ENCODE measurements around the gene CDC42EP4.
"Not testable (repeated sequence)": the region's sequence is repeated elsewhere in the genome, so short reads cannot be mapped to it uniquely, and the experiment has no call there.

The CDC42EP4 gene

DNA sequence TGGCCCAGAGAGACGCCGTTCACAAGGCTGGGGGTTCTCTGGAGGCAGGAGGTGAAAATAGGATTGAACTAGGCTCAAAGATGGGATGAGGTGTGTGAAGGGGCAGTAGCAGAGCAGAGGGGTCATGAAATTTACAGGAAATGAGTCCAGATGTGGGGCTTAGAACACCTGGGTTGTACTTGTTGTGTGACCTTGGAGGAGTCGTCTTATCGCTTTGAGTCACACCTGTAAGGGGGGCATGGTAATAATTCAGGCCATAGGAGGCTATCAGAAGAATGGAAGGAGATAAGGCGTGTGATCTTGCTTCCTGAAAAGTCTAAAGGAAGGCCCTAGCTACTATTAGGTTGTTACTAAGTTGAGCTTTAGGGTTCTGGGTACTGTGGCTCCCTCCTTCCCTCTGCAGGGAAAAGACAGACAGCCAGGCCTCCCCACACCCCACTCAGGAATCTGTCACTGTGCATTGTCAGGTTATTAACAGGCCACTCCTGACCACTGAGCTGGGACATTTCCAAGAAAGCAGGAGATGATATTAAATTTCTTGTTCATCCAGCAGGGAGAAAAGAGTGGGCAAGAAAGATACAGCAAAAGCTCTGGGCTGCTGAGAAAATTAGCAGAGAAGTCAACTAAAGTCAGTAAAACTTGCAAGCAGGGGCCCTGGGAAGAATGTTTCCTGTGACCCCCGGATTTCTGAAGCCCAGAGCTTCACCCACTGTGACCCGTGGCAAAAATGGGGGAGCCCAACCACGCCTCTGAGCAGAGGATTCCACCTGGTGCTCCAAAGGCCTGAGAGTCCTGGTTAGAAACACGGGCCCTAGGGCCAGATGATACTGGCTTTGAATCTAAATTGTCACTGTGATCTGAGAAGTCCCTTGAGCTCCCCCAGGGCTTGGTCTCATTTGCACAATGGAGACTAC lies 6.0 kb upstream of the CDC42EP4 start:
- Histone ChIP-seq H3K27ac (no peak overlapping the region), H3K27me3 (replicated peaks) (no peaks in the 10 kb centered on the region), H3K4me3 (ENCODE audit: low read depth, low read length) (no peak overlapping the region), H3K36me3 (replicated peaks) (no peaks in the 10 kb centered on the region)
- in situ Hi-C loops (cut with HindIII; ENCODE audit: low pct_ligation_motif_present, low sequenced_read_pairs), result no loop called here
- TF ChIP-seq, protein P1, sequence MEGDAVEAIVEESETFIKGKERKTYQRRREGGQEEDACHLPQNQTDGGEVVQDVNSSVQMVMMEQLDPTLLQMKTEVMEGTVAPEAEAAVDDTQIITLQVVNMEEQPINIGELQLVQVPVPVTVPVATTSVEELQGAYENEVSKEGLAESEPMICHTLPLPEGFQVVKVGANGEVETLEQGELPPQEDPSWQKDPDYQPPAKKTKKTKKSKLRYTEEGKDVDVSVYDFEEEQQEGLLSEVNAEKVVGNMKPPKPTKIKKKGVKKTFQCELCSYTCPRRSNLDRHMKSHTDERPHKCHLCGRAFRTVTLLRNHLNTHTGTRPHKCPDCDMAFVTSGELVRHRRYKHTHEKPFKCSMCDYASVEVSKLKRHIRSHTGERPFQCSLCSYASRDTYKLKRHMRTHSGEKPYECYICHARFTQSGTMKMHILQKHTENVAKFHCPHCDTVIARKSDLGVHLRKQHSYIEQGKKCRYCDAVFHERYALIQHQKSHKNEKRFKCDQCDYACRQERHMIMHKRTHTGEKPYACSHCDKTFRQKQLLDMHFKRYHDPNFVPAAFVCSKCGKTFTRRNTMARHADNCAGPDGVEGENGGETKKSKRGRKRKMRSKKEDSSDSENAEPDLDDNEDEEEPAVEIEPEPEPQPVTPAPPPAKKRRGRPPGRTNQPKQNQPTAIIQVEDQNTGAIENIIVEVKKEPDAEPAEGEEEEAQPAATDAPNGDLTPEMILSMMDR (IDR thresholded peaks at IDR 0.05; ENCODE audit: low read depth, low read length, missing control alignments), result no peak
- DNase-seq, result no peak

DNA sequence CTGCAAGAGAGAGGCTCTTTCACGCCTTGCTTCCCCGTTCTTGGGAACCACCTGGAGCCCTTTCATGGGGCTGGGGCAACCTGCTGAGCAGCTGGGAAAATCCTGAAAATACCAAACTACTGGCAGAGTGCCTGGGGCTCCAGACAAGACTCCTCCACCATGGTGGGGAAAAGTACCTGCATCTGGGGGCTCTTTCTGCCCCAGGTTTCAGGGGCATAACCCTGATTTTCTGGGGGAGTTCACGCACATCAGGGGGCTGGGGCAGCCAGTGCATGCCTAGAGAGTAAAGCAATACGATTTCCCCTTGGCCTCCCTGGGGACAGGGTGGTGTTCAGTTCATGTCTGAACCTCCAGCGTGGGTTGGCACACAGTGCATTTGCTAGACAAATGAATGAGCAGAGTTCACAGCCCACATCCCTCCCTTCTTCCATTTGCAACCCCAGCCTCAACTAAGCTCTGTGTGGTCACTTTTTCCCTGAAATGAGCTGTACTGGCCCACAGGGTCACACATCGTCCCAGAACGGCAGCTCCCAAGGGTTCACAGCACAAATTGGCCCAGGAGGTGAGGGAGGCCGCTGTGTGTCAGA lies 5.2 kb upstream of the CDC42EP4 start:
- H3K27me3 ChIP-seq (replicated peaks), result no peaks in the 10 kb centered on the region
- DNase-seq, result no peak
- H3K27ac ChIP-seq, result no peak overlapping the region
- no peaks in the 10 kb centered on the region for H3K36me3 ChIP-seq (replicated peaks)
- TF ChIP-seq, protein P1 (IDR thresholded peaks at IDR 0.05; ENCODE audit: low read depth, low read length, missing control alignments), result no peak
- in situ Hi-C loops (cut with HindIII; ENCODE audit: low pct_ligation_motif_present, low sequenced_read_pairs), result no loop called here
- no peak overlapping the region for H3K4me3 ChIP-seq (ENCODE audit: low read depth, low read length)

DNA sequence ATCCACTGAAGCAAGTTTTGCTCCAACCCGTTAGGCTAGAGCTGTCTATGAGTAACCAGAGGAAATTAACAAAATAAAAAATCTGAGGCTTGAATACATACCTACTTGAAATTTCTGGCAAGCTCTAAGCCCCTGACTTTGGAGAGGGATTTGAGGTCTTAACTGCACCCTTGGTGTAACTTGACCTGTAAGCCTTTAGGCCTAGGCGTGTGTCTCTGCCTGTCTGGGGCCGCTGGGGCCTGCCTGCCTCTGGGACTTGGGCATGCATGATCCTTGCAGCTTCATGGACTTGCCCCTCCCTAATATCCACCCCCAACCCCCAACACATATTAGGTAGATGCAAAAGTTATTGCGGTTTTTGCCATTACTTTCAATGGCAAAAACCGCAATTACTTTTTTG lies 3.7 kb upstream of the CDC42EP4 start:
- in situ Hi-C loops (cut with HindIII; ENCODE audit: low pct_ligation_motif_present, low sequenced_read_pairs), result no loop called here
- TF ChIP-seq, protein P1 (IDR thresholded peaks at IDR 0.05; ENCODE audit: low read depth, low read length, missing control alignments), result no peak
- no peak overlapping the region for H3K4me3 ChIP-seq (ENCODE audit: low read depth, low read length)
- no peak overlapping the region for H3K27ac ChIP-seq
- no peaks in the 10 kb centered on the region for H3K36me3 ChIP-seq (replicated peaks)
- no peak for DNase-seq
- H3K27me3 ChIP-seq (replicated peaks), result no peaks in the 10 kb centered on the region

DNA sequence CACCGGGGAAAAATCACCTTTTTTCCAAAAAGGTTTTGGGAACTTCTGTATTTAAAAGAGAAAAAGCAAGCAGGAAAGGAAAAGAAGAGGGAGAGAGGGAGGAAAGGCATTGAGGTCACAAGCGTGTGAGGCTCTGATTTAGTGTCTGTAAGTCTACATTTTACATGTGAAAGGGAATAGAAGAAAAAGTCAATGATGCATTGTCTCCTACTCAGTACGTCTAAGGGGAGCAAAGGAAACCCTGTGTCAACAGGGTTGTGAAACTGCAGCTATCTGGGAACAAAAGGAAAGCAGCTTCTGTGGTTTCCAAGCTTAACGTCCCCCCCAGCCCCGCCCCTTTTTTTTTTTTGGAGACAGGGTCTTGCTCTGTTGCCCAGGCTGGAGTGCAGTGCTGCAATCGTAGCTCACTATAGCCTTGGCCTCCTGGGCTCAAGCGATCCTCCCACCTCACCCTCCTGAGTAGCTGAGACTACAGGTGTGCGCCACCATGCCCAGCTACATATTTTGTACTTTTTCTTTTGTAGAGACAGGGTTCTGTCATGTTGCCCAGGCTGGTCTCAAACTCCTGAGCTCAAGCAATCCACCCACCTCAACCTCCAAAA lies 1.8 kb upstream of the CDC42EP4 start:
- no peak for DNase-seq
- no peak overlapping the region for H3K27ac ChIP-seq
- in situ Hi-C loops (cut with HindIII; ENCODE audit: low pct_ligation_motif_present, low sequenced_read_pairs), result no loop called here

DNA sequence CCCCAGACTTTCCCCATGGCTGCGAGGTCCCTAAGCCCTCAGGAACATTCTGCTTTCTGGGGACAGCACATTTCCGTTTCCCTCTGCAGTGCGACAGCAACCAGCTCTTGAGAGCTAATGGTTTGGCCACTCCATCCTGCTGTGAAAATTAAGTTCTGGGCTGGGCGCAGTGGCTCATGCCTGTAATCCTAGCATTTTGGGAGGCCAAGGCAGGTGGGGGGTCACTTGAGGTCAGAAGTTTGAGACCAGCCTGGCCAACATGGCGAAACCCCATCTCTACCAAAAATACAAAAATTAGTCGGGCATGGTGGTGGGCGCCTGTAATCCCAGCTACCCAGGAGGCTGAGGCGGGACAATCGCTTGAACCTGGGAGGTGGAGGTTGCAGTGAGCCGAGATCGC lies 1.1 kb upstream of the CDC42EP4 start:
- DNase-seq; H3K36me3 ChIP-seq (replicated peaks); in situ Hi-C loops (cut with HindIII; ENCODE audit: low pct_ligation_motif_present, low sequenced_read_pairs); H3K4me3 ChIP-seq (ENCODE audit: low read depth, low read length); H3K27me3 ChIP-seq (replicated peaks); H3K27ac ChIP-seq: not testable (repeated sequence)

More for the DNA sequence above, 1.8 kb upstream of the CDC42EP4 start:
- TF ChIP-seq, protein P1 (IDR thresholded peaks at IDR 0.05; ENCODE audit: low read depth, low read length, missing control alignments), result no peak
- Histone ChIP-seq H3K36me3 (replicated peaks) (no peaks in the 10 kb centered on the region), H3K4me3 (ENCODE audit: low read depth, low read length) (no peak overlapping the region), H3K27me3 (replicated peaks) (no peaks in the 10 kb centered on the region)

DNA sequence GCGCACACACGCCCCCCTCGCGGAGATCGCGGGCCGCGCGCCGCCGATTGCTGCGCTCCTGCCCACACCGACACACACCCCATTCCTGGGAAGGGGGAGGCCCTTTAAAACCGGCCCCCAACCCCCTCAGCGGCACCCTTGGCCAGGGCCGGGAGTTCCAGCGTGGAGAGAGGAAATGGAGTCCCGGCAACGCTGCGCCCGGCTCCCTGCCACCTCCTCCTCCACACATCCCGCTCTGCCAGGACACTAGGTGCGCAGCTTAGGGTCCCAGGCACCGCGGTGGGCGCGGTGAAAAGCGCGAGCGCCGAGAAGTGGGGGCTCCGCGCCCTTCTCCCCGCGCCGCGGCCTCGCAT lies 397 bp downstream of the CDC42EP4 start:
- Histone ChIP-seq H3K36me3 (replicated peaks) (no peaks in the 10 kb centered on the region), H3K27ac (peak overlapping the region; percentile 87), H3K27me3 (replicated peaks) (no peaks in the 10 kb centered on the region), H3K4me3 (ENCODE audit: low read depth, low read length) (peak overlapping the region; percentile 91)
- no peak for DNase-seq
- TF ChIP-seq, protein P1 (IDR thresholded peaks at IDR 0.05; ENCODE audit: low read depth, low read length, missing control alignments), result no peak
- in situ Hi-C loops (cut with HindIII; ENCODE audit: low pct_ligation_motif_present, low sequenced_read_pairs), result no loop called here
